B cell (primary cell): ENCODE data around the gene ADAMTS17. TPM values are rescaled to one million over a fixed set of nuclear protein-coding genes. Genes with fewer than 3 reads are reported as not detected.

Source experiments
- ATAC-seq: fragments of 200-7000 bp; cut with Tn5 transposase; one replicate; pipeline ENCODE4 v1.10.0; 2021; ENCODE audit warnings: low read depth, mild to moderate bottlenecking, moderate number of reproducible peaks, moderate library complexity
- CTCF ChIA-PET: fragments of 350-600 bp; sonication (Branson Sonifier 250); formaldehyde crosslinking; loops from one replicate; lab custom pipeline; 2021; ENCODE audit warnings: antibody characterized with exemption, inconsistent platforms; lab: Charles Lee
- POLR2A ChIA-PET: fragments of 350-600 bp; sonication (Branson Sonifier 250); formaldehyde crosslinking; loops from one replicate; lab custom pipeline; 2021; ENCODE audit warnings: antibody characterized with exemption; lab: Charles Lee
- DNase-seq: peaks from one replicate; pipeline ENCODE4 v3.0.0; 2013
- H2AFZ ChIP-seq: 2 replicates; pipeline ENCODE4 v1.6.1; 2012; ENCODE audit warnings: mild to moderate bottlenecking, low read depth, low read length; ENCODE audit not compliant: insufficient read depth, poor library complexity, severe bottlenecking
- H3K27ac ChIP-seq, 2 donors: 1 replicate in 1 of 2; 2 replicates in 1 of 2; pipeline ENCODE4 v1.5.1; 2012 to 2013; ENCODE audit warnings: low read length in 2 of 2, mild to moderate bottlenecking in 2 of 2, moderate library complexity in 1 of 2
- H3K27me3 ChIP-seq, 4 experiments: fragments of 200-600 bp in 1 of 4; sonication (generic) in 1 of 4; replicated peaks in 1 of 4; 1 replicate in 2 of 4; 2 replicates in 2 of 4; pipeline versions ENCODE4 v1.6.1 to v1.7.0; 2013 to 2016; ENCODE audit warnings: low read length in 3 of 4, mild to moderate bottlenecking in 2 of 4, mixed read lengths in 1 of 4, moderate library complexity in 1 of 4; ENCODE audit not compliant: insufficient read depth in 4 of 4, control insufficient read depth in 3 of 4; ENCODE audit errors: control extremely low read depth in 1 of 4
- H3K36me3 ChIP-seq, 2 experiments: replicated peaks in 1 of 2; 1 replicate in 1 of 2; 2 replicates in 1 of 2; pipeline versions ENCODE4 v1.6.1 to v1.7.1; 2013; ENCODE audit warnings: low read length in 1 of 2; ENCODE audit not compliant: insufficient read depth in 2 of 2, control insufficient read depth in 1 of 2; ENCODE audit errors: control extremely low read depth in 1 of 2, extremely low read depth in 1 of 2
- H3K4me1 ChIP-seq, 2 donors: fragments of 200-600 bp in 1 of 2; sonication (generic) in 1 of 2; 1 replicate in 1 of 2; 2 replicates in 1 of 2; pipeline versions ENCODE4 v1.5.1 to v1.6.1; 2013 to 2017; ENCODE audit warnings: low read length in 2 of 2; ENCODE audit not compliant: control insufficient read depth in 2 of 2, insufficient read depth in 2 of 2
- H3K4me2 ChIP-seq: replicated peaks from 2 replicates; pipeline ENCODE3; 2012; ENCODE audit warnings: mild to moderate bottlenecking, low read depth, low read length; ENCODE audit not compliant: poor library complexity, severe bottlenecking
- H3K4me3 ChIP-seq, 5 experiments: fragments of 200-600 bp in 1 of 5; sonication (generic) in 1 of 5; 1 replicate in 3 of 5; 2 replicates in 2 of 5; pipeline versions ENCODE4 v1.5.1 to v1.7.0; 2011 to 2016; ENCODE audit warnings: low read length in 4 of 5, mild to moderate bottlenecking in 4 of 5, low read depth in 2 of 5, control low read depth in 1 of 5, moderate library complexity in 1 of 5; ENCODE audit not compliant: insufficient read depth in 1 of 5; ENCODE audit errors: control extremely low read depth in 1 of 5, extremely low read depth in 1 of 5
- H3K79me2 ChIP-seq: fragments of 200-600 bp; sonication (generic); one replicate; pipeline ENCODE4 v1.6.0; 2016; ENCODE audit warnings: low read length; ENCODE audit not compliant: control insufficient read depth, insufficient read depth
- H3K9ac ChIP-seq: fragments of 200-600 bp; sonication (generic); 2 replicates; pipeline ENCODE4 v1.6.1; 2017; ENCODE audit warnings: mild to moderate bottlenecking, low read length, moderate library complexity
- H3K9me3 ChIP-seq, 3 donors: one replicate each; pipeline versions ENCODE4 v1.6.1 to v1.7.1; 2013; ENCODE audit warnings: low read length in 2 of 3; ENCODE audit not compliant: control insufficient read depth in 2 of 3, insufficient read depth in 1 of 3; ENCODE audit errors: control extremely low read depth in 1 of 3
- H4K20me1 ChIP-seq: 2 replicates; pipeline ENCODE4 v1.6.0; 2012; ENCODE audit warnings: mild to moderate bottlenecking, low read length; ENCODE audit not compliant: insufficient read depth, control insufficient read depth, poor library complexity, severe bottlenecking
- H3K27ac Mint-ChIP-seq: one replicate; pipeline ENCODE4 v1.8.0; 2021; ENCODE audit warnings: mixed read lengths
- H3K27me3 Mint-ChIP-seq: one replicate; pipeline ENCODE4 v1.8.0; 2021; ENCODE audit warnings: mixed read lengths
- H3K4me1 Mint-ChIP-seq: one replicate; pipeline ENCODE4 v1.8.0; 2021; ENCODE audit warnings: mixed read lengths
- H3K4me3 Mint-ChIP-seq: one replicate; pipeline ENCODE4 v1.8.0; 2021; ENCODE audit warnings: mixed read lengths
- H3K9me3 Mint-ChIP-seq: one replicate; pipeline ENCODE4 v1.8.0; 2022; ENCODE audit warnings: mixed read lengths; ENCODE audit not compliant: insufficient read depth
- EZH2 ChIP-seq: IDR thresholded peaks from 2 replicates; pipeline ENCODE4 v1.6.1; 2012; ENCODE audit warnings: borderline replicate concordance, low read depth, mild to moderate bottlenecking, moderate library complexity, low read length; ENCODE audit not compliant: insufficient read depth, poor library complexity, severe bottlenecking
- WGBS: methylation state at CpG from one replicate; pipeline ENCODE4 v1.1.5; 2013; ENCODE audit warnings: missing lambda C conversion rate; ENCODE audit not compliant: insufficient coverage; 5-methylcytosine and 5-hydroxymethylcytosine counted together
- intact Hi-C: fragments of 100-400 bp; cut with micrococcal nuclease; formaldehyde crosslinking; loops from one replicate; pipeline ENCODE4 v1.10.0; 2022
- polyA plus RNA-seq: library from polyadenylated mRNA; depleted of rRNA; stranded (reverse); fragments of >200 nt; gene quantifications from 2 replicates; pipeline ENCODE4 v1.2.3, GENCODE V29; 2012
- total RNA-seq, 2 donors: library from RNA; stranded (reverse); fragments of 120-200 nt in 1 of 2; gene quantifications; 1 replicate in 1 of 2; 2 replicates in 1 of 2; pipeline versions ENCODE4 v1.2.3 to v1.2.4, GENCODE V29; 2013 to 2022
- TF ChIP-seq, protein P1 (sequence below): fragments of 200-600 bp; IDR thresholded peaks from one replicate; pipeline ENCODE4 v1.8.0; 2022; ENCODE audit warnings: antibody characterized with exemption, mild to moderate bottlenecking

Gene ADAMTS17
- total and polyA plus RNA-seq, 2 donors (not counting 1 experiment from before 2014, with no cell fraction given), result 0.10 TPM; not detected in 1

DNA sequence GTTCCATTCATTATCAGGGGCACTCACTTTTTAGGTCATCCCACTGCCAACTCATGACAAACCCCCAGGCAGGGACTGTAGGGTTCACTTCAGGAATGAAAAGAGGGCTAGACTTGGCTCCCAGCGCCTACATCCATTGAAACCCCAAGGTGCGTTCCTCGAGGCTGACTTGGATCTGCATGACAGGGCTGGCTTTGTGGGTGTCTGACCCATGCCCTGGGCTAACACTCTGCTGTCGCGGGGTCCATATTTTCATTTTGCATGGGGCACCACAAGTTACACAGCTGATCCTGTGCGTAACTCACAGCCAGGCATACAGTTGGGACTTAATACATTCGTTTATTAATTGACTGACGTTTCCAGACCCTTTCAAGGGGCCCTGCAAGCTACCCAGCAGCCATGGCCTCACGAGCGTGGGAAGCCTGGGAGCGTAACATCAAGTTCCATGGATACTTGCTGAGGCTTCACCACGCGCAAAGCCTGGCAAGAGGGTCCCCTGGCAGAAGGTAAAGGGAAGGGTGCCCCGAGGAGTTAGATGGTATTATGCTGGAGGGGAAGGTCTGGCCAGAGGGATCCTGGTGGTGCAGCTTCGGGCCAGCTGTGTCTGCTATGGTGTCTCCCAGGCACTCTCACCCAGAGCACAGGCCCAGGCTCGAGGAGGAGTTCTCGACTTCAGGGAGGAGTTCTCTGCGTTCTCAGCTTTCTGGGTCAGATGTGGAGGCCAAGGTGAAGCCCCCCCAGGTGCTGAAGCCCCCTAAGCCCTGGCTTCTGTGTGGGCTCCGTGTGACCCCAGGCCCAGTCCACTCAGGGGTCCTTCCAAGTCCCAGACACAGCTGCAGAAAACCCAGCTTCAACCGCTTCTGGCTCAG is 85.4 kb downstream of the ADAMTS17 start:
- Histone ChIP-seq H3K4me3 (no peak overlapping the region), H2AFZ (no peak overlapping the region), H3K27me3 (no peaks in the 10 kb centered on the region), H3K9ac (no peak overlapping the region), H3K4me1 (no peaks in the 10 kb centered on the region), H3K36me3 (no peaks in the 10 kb centered on the region), H4K20me1 (no peaks in the 10 kb centered on the region), H3K79me2 (no peaks in the 10 kb centered on the region), H3K27ac (no peak overlapping the region), H3K4me2 (no peak overlapping the region), H3K9me3 (peaks cover 0 to 10% (median 0%) of the 10 kb centered on the region in 3 donors)
- WGBS, result 81% methylated on average over 20 of the region's 20 CpGs
- no peak for DNase-seq
- TF ChIP-seq EZH2, result no peak
- TF ChIP-seq, protein P1, sequence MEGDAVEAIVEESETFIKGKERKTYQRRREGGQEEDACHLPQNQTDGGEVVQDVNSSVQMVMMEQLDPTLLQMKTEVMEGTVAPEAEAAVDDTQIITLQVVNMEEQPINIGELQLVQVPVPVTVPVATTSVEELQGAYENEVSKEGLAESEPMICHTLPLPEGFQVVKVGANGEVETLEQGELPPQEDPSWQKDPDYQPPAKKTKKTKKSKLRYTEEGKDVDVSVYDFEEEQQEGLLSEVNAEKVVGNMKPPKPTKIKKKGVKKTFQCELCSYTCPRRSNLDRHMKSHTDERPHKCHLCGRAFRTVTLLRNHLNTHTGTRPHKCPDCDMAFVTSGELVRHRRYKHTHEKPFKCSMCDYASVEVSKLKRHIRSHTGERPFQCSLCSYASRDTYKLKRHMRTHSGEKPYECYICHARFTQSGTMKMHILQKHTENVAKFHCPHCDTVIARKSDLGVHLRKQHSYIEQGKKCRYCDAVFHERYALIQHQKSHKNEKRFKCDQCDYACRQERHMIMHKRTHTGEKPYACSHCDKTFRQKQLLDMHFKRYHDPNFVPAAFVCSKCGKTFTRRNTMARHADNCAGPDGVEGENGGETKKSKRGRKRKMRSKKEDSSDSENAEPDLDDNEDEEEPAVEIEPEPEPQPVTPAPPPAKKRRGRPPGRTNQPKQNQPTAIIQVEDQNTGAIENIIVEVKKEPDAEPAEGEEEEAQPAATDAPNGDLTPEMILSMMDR, result no peak
- intact Hi-C loops, result no loop called here
- ChIA-PET CTCF (no interaction called here), POLR2A (no interaction called here)
- H3K4me1 Mint-ChIP-seq, result no peaks in the 10 kb centered on the region
- no peaks in the 10 kb centered on the region for H3K27me3 Mint-ChIP-seq
- H3K9me3 Mint-ChIP-seq, result peaks cover 4% of the 10 kb centered on the region
- no peak overlapping the region for H3K4me3 Mint-ChIP-seq
- ATAC-seq, result no peak
- no peak overlapping the region for H3K27ac Mint-ChIP-seq

DNA sequence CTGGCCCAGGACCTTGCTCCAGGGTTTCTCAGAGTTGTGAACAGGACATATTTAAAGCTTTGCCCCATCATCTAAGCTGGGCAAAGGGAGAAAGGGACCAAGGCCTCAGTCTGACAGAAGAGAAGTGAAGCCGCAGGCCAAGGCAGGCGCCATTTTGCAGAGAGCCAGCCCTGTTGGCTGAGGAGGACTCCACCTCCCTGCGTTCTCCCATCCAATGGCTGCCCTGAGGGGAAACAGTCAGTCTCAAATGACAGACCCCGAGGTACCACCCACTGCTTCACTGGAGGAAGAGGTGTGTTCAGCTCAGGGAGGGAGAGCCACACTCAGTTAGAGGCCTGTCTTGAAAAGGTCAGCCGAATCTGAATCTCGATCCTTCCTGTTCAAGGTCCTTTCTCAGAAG is 86.1 kb downstream of the ADAMTS17 start:
- H4K20me1 ChIP-seq, result no peaks in the 10 kb centered on the region
- WGBS, result 86% methylated on average over 6 of the region's 6 CpGs
- no peak overlapping the region for H2AFZ ChIP-seq
- H3K36me3 ChIP-seq, result no peaks in the 10 kb centered on the region
- no peaks in the 10 kb centered on the region for H3K27me3 ChIP-seq
- Mint-ChIP-seq H3K4me1 (no peaks in the 10 kb centered on the region), H3K27ac (no peak overlapping the region), H3K27me3 (no peaks in the 10 kb centered on the region), H3K9me3 (peaks cover 4% of the 10 kb centered on the region), H3K4me3 (no peak overlapping the region)
- intact Hi-C loops, result no loop called here
- H3K4me3 ChIP-seq, result no peak overlapping the region
- no peak overlapping the region for H3K9ac ChIP-seq
- H3K4me1 ChIP-seq, result no peaks in the 10 kb centered on the region
- no peak overlapping the region for H3K4me2 ChIP-seq
- POLR2A ChIA-PET, result no interaction called here
- CTCF ChIA-PET, result no interaction called here
- TF ChIP-seq, protein P1, result no peak
- TF ChIP-seq EZH2, result no peak
- ATAC-seq (no peak), DNase-seq (no peak)
- no peaks in the 10 kb centered on the region for H3K79me2 ChIP-seq
- no peak overlapping the region for H3K27ac ChIP-seq
- H3K9me3 ChIP-seq, result peaks cover 0 to 10% (median 0%) of the 10 kb centered on the region in 3 donors
